ENCODE results near the gene PHF5A.

The PHF5A gene

GRCh38 chr22:41499624-41500280 is 31.3 kb upstream of the PHF5A start:
- TF ChIP-seq TAF1 (IDR thresholded peaks at IDR 0.05; ENCODE audit: borderline replicate concordance, insufficient read depth, low read length) = no peak
- no peak for TF ChIP-seq FOXP2 (optimal IDR thresholded peaks at IDR 0.05; ENCODE audit: borderline replicate concordance, extremely low read depth, extremely low read length, insufficient read depth)
- TF ChIP-seq SIN3A (IDR thresholded peaks at IDR 0.05; ENCODE audit: borderline replicate concordance, insufficient read depth, low read length) = no peak

GRCh38 chr22:41498303-41498835 is 29.9 kb upstream of the PHF5A start:
- TF ChIP-seq TAF1 (IDR thresholded peaks at IDR 0.05; ENCODE audit: borderline replicate concordance, insufficient read depth, low read length) (no peak), SIN3A (IDR thresholded peaks at IDR 0.05; ENCODE audit: borderline replicate concordance, insufficient read depth, low read length) (no peak), POLR2AphosphoS5 (IDR thresholded peaks at IDR 0.05; ENCODE audit: low read depth, low read length) (no peak), FOXP2 (optimal IDR thresholded peaks at IDR 0.05; ENCODE audit: borderline replicate concordance, extremely low read depth, extremely low read length, insufficient read depth) (no peak), REST (IDR thresholded peaks at IDR 0.05; ENCODE audit: insufficient read depth in 1 of 2, low read depth in 2 of 2, low read length in 2 of 2) (no peak)

- TF ChIP-seq FOXP2 (optimal IDR thresholded peaks at IDR 0.05; ENCODE audit: borderline replicate concordance, extremely low read depth, extremely low read length, insufficient read depth) (no peak), SIN3A (IDR thresholded peaks at IDR 0.05; ENCODE audit: borderline replicate concordance, insufficient read depth, low read length) (no peak), POLR2AphosphoS5 (IDR thresholded peaks at IDR 0.05; ENCODE audit: low read depth, low read length) (no peak), REST (IDR thresholded peaks at IDR 0.05; ENCODE audit: insufficient read depth in 1 of 2, low read depth in 2 of 2, low read length in 2 of 2) (no peak), TAF1 (IDR thresholded peaks at IDR 0.05; ENCODE audit: borderline replicate concordance, insufficient read depth, low read length) (no peak)
These were observed 23.0 kb upstream of the PHF5A start for GRCh38 chr22:41491374-41492100.

DNA sequence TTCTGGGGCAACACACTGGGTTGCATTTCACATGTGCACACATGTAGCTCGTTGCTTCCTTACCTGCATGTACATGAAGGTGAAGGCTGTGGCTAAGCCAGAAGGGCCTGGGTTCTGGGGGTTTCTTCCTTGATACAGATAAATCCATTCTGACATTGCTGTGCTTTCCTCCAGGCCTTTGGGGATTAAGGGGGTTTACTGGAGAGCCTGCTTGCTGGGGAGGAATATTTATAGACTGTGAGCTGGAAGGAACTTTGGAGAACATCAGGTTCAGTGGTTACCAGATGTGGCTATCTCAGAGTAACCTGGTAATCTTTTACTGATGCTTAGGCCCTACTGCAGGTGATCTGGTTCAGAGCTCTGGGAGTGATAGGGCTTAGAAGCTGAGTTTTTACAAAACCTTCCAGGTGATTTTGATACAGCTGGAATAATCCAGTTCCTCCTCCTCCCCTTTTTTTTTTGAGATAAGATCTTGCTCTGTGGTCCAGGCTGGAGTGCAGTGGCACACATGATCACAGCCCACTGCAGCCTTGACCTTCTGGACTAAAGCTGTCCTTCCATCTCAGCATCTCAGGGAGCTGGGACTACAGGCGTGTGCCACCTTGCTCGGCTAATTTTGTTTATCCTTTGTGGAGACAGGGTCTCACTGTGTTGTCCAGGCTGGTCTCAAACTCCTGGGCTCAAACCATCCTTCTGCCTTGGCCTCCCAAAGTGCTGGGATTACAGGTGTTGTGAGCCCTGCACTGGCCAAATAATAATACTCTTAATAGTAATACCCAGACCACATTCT is 20.3 kb upstream of the PHF5A start:
- TF ChIP-seq POLR2AphosphoS5 (IDR thresholded peaks at IDR 0.05; ENCODE audit: low read depth, low read length) (no peak), TAF1 (IDR thresholded peaks at IDR 0.05; ENCODE audit: borderline replicate concordance, insufficient read depth, low read length) (no peak), REST (IDR thresholded peaks at IDR 0.05; ENCODE audit: insufficient read depth in 1 of 2, low read depth in 2 of 2, low read length in 2 of 2) (no peak), FOXP2 (optimal IDR thresholded peaks at IDR 0.05; ENCODE audit: borderline replicate concordance, extremely low read depth, extremely low read length, insufficient read depth) (no peak), SIN3A (IDR thresholded peaks at IDR 0.05; ENCODE audit: borderline replicate concordance, insufficient read depth, low read length) (no peak)

DNA sequence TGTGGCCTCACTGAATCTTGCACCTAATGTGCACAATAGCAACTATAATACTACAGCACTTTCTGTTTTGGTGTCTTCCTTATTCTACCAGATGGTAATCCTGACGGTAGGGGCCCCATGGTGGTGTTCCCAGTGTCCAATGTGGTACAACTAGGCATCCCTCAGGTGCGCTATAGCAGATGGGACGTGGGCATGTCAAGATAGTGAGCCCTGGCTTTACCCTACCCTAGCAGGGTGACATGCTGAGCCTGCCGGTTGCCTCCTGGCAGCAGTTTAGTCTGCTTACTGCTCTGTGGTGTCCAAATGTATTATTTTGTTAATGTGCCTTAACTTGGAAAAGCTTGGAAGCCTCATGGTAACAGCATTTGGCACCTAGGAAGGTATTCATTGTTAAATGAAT is 19.6 kb upstream of the PHF5A start:
- TF ChIP-seq REST (IDR thresholded peaks at IDR 0.05; ENCODE audit: insufficient read depth in 1 of 2, low read depth in 2 of 2, low read length in 2 of 2) (no peak), POLR2AphosphoS5 (IDR thresholded peaks at IDR 0.05; ENCODE audit: low read depth, low read length) (no peak), TAF1 (IDR thresholded peaks at IDR 0.05; ENCODE audit: borderline replicate concordance, insufficient read depth, low read length) (no peak), SIN3A (IDR thresholded peaks at IDR 0.05; ENCODE audit: borderline replicate concordance, insufficient read depth, low read length) (no peak), FOXP2 (optimal IDR thresholded peaks at IDR 0.05; ENCODE audit: borderline replicate concordance, extremely low read depth, extremely low read length, insufficient read depth) (no peak)
